Hepatocyte (in vitro differentiated cells): ENCODE measurements around the gene DOCK8.

Experiments
- EZH2 ChIP-seq: fragments of 200-600 bp; sonication (generic); IDR thresholded peaks from 2 replicates; pipeline ENCODE4 v1.6.1; 2016; ENCODE audit warnings: antibody characterized with exemption, mild to moderate bottlenecking, borderline replicate concordance
- EZH2phosphoT487 ChIP-seq: fragments of 200-600 bp; sonication (generic); IDR thresholded peaks from one replicate; pipeline ENCODE4 v1.6.1; 2018; ENCODE audit warnings: antibody characterized with exemption, mild to moderate bottlenecking, low read depth, moderate library complexity; ENCODE audit not compliant: unreplicated experiment, severe bottlenecking
- TF ChIP-seq, protein P1 (sequence below): fragments of 200-600 bp; sonication (generic); IDR thresholded peaks from 2 replicates; pipeline ENCODE4 v1.5.1; 2016; ENCODE audit warnings: antibody characterized with exemption, mild to moderate bottlenecking; ENCODE audit not compliant: poor library complexity

DNA sequence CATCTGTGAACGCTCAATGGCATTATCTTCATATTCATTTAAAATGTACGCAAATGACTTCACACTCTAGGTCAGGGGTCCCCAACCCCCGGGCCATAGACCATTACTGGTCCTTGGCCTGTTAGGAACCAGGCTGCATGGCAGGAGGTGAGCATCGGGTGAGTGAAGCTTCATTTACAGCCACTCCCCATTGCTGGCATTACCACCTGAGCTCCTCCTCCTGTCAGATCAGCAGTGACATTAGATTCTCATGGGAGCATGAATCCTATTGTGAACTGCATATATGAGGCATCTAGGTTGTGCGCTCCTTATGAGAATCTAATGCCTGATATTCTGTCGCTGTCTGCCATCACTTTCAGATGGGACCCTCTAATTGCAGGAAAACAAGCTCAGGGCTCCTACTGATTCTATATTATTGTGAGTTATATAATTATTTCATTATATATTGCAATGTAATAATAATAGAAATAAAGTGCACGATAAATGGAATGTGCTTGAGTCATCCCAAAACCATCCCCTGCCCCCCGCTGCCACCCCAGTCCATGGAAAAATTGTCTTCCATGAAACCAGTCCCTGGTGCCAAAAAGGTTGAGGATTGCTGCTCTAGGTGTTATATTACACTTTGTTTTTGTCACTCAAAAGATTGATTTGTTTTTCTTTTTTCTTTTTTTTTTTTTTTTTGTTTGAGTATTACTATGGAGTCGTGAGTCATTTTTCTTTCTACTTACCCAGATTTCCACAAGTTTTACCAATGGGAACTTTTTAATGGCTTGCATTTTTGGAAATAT is 127.2 kb downstream of the DOCK8 start:
- TF ChIP-seq, protein P1, sequence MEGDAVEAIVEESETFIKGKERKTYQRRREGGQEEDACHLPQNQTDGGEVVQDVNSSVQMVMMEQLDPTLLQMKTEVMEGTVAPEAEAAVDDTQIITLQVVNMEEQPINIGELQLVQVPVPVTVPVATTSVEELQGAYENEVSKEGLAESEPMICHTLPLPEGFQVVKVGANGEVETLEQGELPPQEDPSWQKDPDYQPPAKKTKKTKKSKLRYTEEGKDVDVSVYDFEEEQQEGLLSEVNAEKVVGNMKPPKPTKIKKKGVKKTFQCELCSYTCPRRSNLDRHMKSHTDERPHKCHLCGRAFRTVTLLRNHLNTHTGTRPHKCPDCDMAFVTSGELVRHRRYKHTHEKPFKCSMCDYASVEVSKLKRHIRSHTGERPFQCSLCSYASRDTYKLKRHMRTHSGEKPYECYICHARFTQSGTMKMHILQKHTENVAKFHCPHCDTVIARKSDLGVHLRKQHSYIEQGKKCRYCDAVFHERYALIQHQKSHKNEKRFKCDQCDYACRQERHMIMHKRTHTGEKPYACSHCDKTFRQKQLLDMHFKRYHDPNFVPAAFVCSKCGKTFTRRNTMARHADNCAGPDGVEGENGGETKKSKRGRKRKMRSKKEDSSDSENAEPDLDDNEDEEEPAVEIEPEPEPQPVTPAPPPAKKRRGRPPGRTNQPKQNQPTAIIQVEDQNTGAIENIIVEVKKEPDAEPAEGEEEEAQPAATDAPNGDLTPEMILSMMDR: no peak
- TF ChIP-seq EZH2: no peak
- TF ChIP-seq EZH2phosphoT487: no peak
